HFFc6 (cell line): ENCODE results near the gene PHF14. TPM values are rescaled to one million over a fixed set of nuclear protein-coding genes. Genes with fewer than 3 reads are reported as not detected.

Experiments used
- DNase-seq: peaks from one replicate; pipeline ENCODE4 v3.0.0-alpha.2; 2018
- H3K27ac Mint-ChIP-seq: 2 replicates; pipeline ENCODE4 v1.8.0; 2020; ENCODE audit warnings: mild to moderate bottlenecking, mixed read lengths
- H3K27me3 Mint-ChIP-seq: 2 replicates; pipeline ENCODE4 v1.8.0; 2021; ENCODE audit warnings: mild to moderate bottlenecking, moderate library complexity, mixed read lengths; ENCODE audit not compliant: insufficient read depth
- H3K36me3 Mint-ChIP-seq: 2 replicates; pipeline ENCODE4 v1.8.0; 2021; ENCODE audit warnings: low read depth, mixed read lengths
- H3K4me1 Mint-ChIP-seq: 2 replicates; pipeline ENCODE4 v1.8.0; 2020; ENCODE audit warnings: low read depth, mixed read lengths
- H3K4me3 Mint-ChIP-seq: 2 replicates; pipeline ENCODE4 v1.8.0; 2020; ENCODE audit warnings: mild to moderate bottlenecking, moderate library complexity, mixed read lengths
- H3K9me3 Mint-ChIP-seq: 2 replicates; pipeline ENCODE4 v1.8.0; 2020; ENCODE audit warnings: mild to moderate bottlenecking, mixed read lengths
- total RNA-seq, 6 experiments: library from RNA; stranded (reverse); fragmentation: NEBNext Ultra II Directional; extraction: Animal tissue kit (Norgen Biotek cat#: 25700); gene quantifications; 2 replicates in 1 of 6; 3 replicates in 5 of 6; pipeline ENCODE4 v1.2.3, GENCODE V29; 2021
- TF ChIP-seq, protein P1 (sequence below): fragments of 200-600 bp; sonication (generic); IDR thresholded peaks from 2 replicates; pipeline ENCODE4 v1.5.0; 2021; ENCODE audit warnings: antibody characterized with exemption, mild to moderate bottlenecking

The PHF14 gene
- total RNA-seq, 6 experiments from 2014 or later: 11.4 to 15.8 (median 13.3) TPM

DNA sequence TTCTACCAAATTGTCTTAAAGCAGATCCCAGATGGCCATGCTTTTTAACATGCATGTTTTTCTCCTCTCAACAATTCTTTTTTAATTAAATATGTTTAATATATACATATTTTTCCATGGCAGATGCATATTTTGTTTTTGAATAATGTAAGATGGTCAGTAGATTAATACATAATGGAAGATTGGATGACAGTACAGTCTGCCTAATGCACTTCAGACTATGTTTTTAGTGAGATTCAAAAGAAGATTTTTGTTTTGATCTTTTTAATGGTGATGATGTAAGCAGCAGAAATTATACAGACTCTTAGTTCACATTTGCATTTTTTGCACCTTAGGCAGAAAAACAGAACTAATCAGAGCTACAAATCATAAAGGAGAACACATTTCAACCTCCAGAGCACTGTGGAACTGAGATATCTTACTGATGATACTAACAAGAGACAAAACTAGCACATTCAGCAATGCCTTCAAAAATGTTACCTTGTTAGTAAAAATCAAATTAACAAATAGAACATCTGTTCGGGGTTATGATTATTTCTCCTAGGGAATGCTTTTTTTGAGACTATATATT is 203.4 kb downstream of the PHF14 start:
- no peaks in the 10 kb centered on the region; the same call in 1 of the 2 replicates for H3K27me3 Mint-ChIP-seq
- no peaks in the 10 kb centered on the region for H3K9me3 Mint-ChIP-seq
- TF ChIP-seq, protein P1, sequence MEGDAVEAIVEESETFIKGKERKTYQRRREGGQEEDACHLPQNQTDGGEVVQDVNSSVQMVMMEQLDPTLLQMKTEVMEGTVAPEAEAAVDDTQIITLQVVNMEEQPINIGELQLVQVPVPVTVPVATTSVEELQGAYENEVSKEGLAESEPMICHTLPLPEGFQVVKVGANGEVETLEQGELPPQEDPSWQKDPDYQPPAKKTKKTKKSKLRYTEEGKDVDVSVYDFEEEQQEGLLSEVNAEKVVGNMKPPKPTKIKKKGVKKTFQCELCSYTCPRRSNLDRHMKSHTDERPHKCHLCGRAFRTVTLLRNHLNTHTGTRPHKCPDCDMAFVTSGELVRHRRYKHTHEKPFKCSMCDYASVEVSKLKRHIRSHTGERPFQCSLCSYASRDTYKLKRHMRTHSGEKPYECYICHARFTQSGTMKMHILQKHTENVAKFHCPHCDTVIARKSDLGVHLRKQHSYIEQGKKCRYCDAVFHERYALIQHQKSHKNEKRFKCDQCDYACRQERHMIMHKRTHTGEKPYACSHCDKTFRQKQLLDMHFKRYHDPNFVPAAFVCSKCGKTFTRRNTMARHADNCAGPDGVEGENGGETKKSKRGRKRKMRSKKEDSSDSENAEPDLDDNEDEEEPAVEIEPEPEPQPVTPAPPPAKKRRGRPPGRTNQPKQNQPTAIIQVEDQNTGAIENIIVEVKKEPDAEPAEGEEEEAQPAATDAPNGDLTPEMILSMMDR: no peak
- peaks cover 13% of the 10 kb centered on the region for H3K4me1 Mint-ChIP-seq
- no peak overlapping the region for H3K4me3 Mint-ChIP-seq
- no peak for DNase-seq
- no peak overlapping the region for H3K27ac Mint-ChIP-seq
- H3K36me3 Mint-ChIP-seq: no peaks in the 10 kb centered on the region

DNA sequence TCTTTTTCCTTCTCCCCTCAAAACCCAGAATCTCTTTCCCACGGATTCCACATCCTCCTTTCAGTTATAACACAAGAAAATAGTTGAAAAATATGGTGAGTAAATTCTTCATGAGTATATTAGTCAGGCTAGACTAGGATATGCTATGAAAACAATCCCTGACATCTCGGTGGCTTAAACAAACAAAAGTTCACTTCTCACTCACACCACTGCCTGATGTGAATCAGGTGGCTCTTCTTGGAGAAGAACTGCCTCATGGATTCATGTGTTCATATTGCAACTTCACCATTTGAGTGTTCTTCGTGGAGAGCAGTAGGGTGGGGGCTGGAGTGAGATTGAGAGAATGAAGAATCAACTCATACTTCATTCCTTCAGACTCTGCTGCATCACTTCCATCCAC is 204.1 kb downstream of the PHF14 start:
- DNase-seq: peak; percentile 63
- H3K36me3 Mint-ChIP-seq: no peaks in the 10 kb centered on the region
- no peak overlapping the region for H3K27ac Mint-ChIP-seq

DNA sequence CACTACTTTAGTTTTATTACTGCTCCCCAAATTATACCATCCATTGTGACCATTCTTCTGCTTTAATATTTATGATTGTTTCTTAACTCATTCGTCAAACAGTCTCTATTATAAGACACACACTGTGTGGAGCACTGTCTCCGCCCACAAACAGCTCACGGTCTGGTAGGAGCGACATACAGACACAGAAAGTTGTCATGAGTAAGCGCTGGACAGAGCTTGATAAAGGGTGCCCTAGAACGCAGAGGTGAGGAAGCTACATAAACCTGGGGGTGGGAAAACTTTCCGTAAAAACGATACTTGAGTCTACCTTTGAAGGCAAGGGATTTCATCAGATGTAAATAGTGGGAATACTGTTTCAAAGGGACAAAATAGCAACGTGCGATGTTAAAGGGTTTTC is 207.9 kb downstream of the PHF14 start:
- H3K4me3 Mint-ChIP-seq: no peak overlapping the region
- H3K4me1 Mint-ChIP-seq: peaks cover 21% of the 10 kb centered on the region
- H3K36me3 Mint-ChIP-seq: no peaks in the 10 kb centered on the region
- H3K9me3 Mint-ChIP-seq: no peaks in the 10 kb centered on the region
- DNase-seq: no peak
- H3K27me3 Mint-ChIP-seq: peaks cover 2% of the 10 kb centered on the region
- TF ChIP-seq, protein P1: no peak
- no peak overlapping the region for H3K27ac Mint-ChIP-seq

More for the DNA sequence above, 204.1 kb downstream of the PHF14 start:
- Mint-ChIP-seq H3K9me3 (no peaks in the 10 kb centered on the region), H3K4me3 (no peak overlapping the region), H3K27me3 (peaks cover 2% of the 10 kb centered on the region), H3K4me1 (peaks cover 13% of the 10 kb centered on the region)
- TF ChIP-seq, protein P1: no peak

DNA sequence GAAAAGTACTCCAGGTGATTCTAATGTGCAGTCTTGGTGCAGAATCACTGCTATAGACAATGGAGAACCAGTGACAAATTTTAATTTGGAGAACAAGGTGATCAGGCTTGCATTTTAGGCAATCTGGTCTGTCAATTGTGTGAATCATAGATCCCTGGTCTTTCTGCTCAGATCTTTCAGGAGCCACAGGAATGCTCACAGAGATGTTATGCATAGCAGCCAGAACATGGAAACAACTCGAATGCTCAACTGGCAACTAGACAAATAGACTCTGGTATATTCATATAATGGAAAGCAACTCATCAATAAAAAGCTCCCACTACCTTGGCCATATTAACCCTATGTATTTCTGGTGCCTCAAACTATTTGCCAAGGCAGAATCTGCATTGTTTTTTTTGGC is 209.1 kb downstream of the PHF14 start:
- peaks cover 2% of the 10 kb centered on the region for H3K27me3 Mint-ChIP-seq

DNA sequence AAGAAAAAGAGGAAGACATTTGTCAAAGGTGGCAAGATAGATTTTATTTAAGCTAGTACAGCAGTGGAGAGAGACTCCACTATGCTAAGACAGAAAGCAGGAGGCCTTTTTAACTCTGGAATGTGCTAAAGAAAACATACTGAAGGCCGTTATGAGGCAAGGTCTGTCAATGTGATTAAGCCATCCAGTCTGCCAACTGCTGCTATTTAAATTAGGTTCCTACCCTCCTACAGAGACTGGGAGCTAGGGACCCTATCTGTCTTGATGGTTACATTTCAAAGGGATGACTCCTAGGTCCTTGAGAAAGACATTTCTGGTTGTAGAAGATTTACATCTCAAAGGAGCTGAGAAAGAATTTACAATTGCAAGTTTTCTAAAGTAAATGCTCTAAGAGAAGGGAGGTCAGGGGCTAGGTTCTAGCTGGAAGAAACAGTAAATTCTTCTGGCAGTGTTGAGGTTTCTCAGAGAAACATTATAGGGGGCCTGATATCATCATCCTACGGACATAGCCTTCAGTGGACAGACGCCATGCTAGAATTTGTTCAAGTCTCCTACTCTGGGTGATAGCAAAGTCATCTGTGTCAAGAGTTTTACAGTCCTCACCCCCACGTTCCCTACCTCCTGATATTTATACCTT is 211.6 kb downstream of the PHF14 start:
- H3K36me3 Mint-ChIP-seq: no peaks in the 10 kb centered on the region
- peak; percentile 52 for DNase-seq
- H3K27ac Mint-ChIP-seq: no peak overlapping the region
- H3K27me3 Mint-ChIP-seq: peaks cover 3% of the 10 kb centered on the region
- peaks cover 8% of the 10 kb centered on the region; the same call in 1 of the 2 replicates for H3K4me1 Mint-ChIP-seq
- H3K4me3 Mint-ChIP-seq: no peak overlapping the region
- TF ChIP-seq, protein P1: no peak
- no peaks in the 10 kb centered on the region for H3K9me3 Mint-ChIP-seq

More for the DNA sequence above, 209.1 kb downstream of the PHF14 start:
- Mint-ChIP-seq H3K36me3 (no peaks in the 10 kb centered on the region), H3K4me1 (peaks cover 13% of the 10 kb centered on the region), H3K27ac (no peak overlapping the region), H3K9me3 (no peaks in the 10 kb centered on the region), H3K4me3 (no peak overlapping the region)
- TF ChIP-seq, protein P1: no peak
- peak; percentile 63 for DNase-seq
